Neural cell (in vitro differentiated cells): ENCODE measurements around the gene DISP3. TPM values are rescaled to one million over a fixed set of nuclear protein-coding genes. Genes with fewer than 3 reads are reported as not detected.

Experiments used
- H2AFZ ChIP-seq: fragments of 200-600, 300-800 bp; sonication (generic), shearing (Covaris generic); 2 replicates; pipeline ENCODE4 v1.6.0; 2014; ENCODE audit warnings: low read depth, mild to moderate bottlenecking, antibody characterized with exemption, low read length, moderate library complexity
- H3F3A ChIP-seq: fragments of 200-600 bp; shearing (Covaris generic); 2 replicates; pipeline ENCODE4 v1.6.1; 2016; ENCODE audit warnings: mild to moderate bottlenecking, moderate library complexity, mixed read lengths, antibody characterized with exemption, low read length; ENCODE audit not compliant: insufficient read depth, poor library complexity, severe bottlenecking
- H3K27ac ChIP-seq: fragments of 200-600, 300-800 bp; sonication (generic), shearing (Covaris generic); 2 replicates; pipeline ENCODE4 v1.5.1; 2014; ENCODE audit warnings: mild to moderate bottlenecking, low read length, moderate library complexity
- H3K27me3 ChIP-seq: fragments of 300-800, 200-600 bp; sonication (generic), shearing (Covaris generic); 2 replicates; pipeline ENCODE4 v1.6.0; 2014; ENCODE audit warnings: mild to moderate bottlenecking, low read depth, low read length, moderate library complexity; ENCODE audit not compliant: insufficient read depth
- H3K36me3 ChIP-seq: fragments of 300-800, 200-600 bp; sonication (generic), shearing (Covaris generic); 2 replicates; pipeline ENCODE4 v1.5.1; 2014; ENCODE audit warnings: mild to moderate bottlenecking, antibody characterized with exemption, low read length, moderate library complexity; ENCODE audit not compliant: insufficient read depth
- H3K4me2 ChIP-seq: fragments of 300-800, 200-600 bp; sonication (generic), shearing (Covaris generic); 2 replicates; pipeline ENCODE4 v1.6.0; 2014; ENCODE audit warnings: mild to moderate bottlenecking, low read length
- H3K4me3 ChIP-seq: fragments of 300-800, 200-600 bp; sonication (generic), shearing (Covaris generic); 2 replicates; pipeline ENCODE4 v1.5.1; 2014; ENCODE audit warnings: mild to moderate bottlenecking, low read length, moderate library complexity
- H3K79me2 ChIP-seq: fragments of 200-600 bp; shearing (Covaris generic); replicated peaks from 2 replicates; pipeline ENCODE4 v1.6.0; 2014; ENCODE audit warnings: mild to moderate bottlenecking, low read length, moderate library complexity; ENCODE audit not compliant: insufficient read depth
- H3K9ac ChIP-seq: fragments of 300-800, 200-600 bp; sonication (generic), shearing (Covaris generic); 2 replicates; pipeline ENCODE4 v1.6.1; 2016; ENCODE audit warnings: mild to moderate bottlenecking, low read length, mixed read lengths
- H3K9me2 ChIP-seq: fragments of 200-600 bp; shearing (Covaris generic); 2 replicates; pipeline ENCODE4 v1.6.1; 2016; ENCODE audit warnings: mild to moderate bottlenecking, low read length, mixed read lengths; ENCODE audit not compliant: insufficient read depth
- H3K9me3 ChIP-seq: fragments of 200-600, 300-800 bp; sonication (generic), shearing (Covaris generic); 2 replicates; pipeline ENCODE4 v1.6.1; 2016; ENCODE audit warnings: mild to moderate bottlenecking, mixed run types, low read length, moderate library complexity, mixed read lengths
- H4K20me1 ChIP-seq: fragments of 200-600 bp; shearing (Covaris generic); 2 replicates; pipeline ENCODE4 v1.6.1; 2016; ENCODE audit warnings: mild to moderate bottlenecking, mixed run types; ENCODE audit not compliant: insufficient read depth
- EP300 ChIP-seq: fragments of 450-650 bp; conservative IDR thresholded peaks from 2 replicates; pipeline ENCODE4 v1.6.1; 2014; ENCODE audit warnings: antibody characterized with exemption, mild to moderate bottlenecking, moderate library complexity; ENCODE audit not compliant: poor library complexity, severe bottlenecking
- EZH2 ChIP-seq: fragments of 200-600, 300-800 bp; shearing (Covaris generic), sonication (generic); IDR thresholded peaks from 2 replicates; pipeline ENCODE4 v1.6.1; 2014; ENCODE audit warnings: antibody characterized with exemption, low read length, borderline replicate concordance, mild to moderate bottlenecking; ENCODE audit not compliant: insufficient read depth, poor library complexity, severe bottlenecking
- MXI1 ChIP-seq: fragments of 450-650 bp; conservative IDR thresholded peaks from 2 replicates; pipeline ENCODE4 v1.6.1; 2014; ENCODE audit warnings: antibody characterized with exemption, mild to moderate bottlenecking; ENCODE audit not compliant: poor library complexity, severe bottlenecking
- POLR2AphosphoS5 ChIP-seq: IDR thresholded peaks from 2 replicates; pipeline ENCODE4 v1.6.1; 2012
- RAD21 ChIP-seq: fragments of 450-650 bp; conservative IDR thresholded peaks from 2 replicates; pipeline ENCODE4 v1.6.1; 2014; ENCODE audit warnings: antibody characterized with exemption, mild to moderate bottlenecking, moderate library complexity
- REST ChIP-seq: IDR thresholded peaks from 2 replicates; pipeline ENCODE4 v1.6.1; 2012; ENCODE audit warnings: borderline replicate concordance
- SMC3 ChIP-seq: fragments of 450-650 bp; conservative IDR thresholded peaks from 2 replicates; pipeline ENCODE4 v1.6.1; 2014; ENCODE audit warnings: antibody characterized with exemption, mild to moderate bottlenecking, moderate library complexity; ENCODE audit not compliant: poor library complexity
- TAF1 ChIP-seq: IDR thresholded peaks from 2 replicates; pipeline ENCODE4 v1.6.1; 2012; ENCODE audit warnings: low read depth
- polyA plus RNA-seq: library from polyadenylated mRNA; depleted of rRNA; stranded (reverse); fragments of >200 nt; gene quantifications from 2 replicates; pipeline ENCODE4 v1.2.3, GENCODE V29; 2014
- TF ChIP-seq, protein P1 (sequence below): fragments of 450-650 bp; IDR thresholded peaks from 2 replicates; pipeline ENCODE4 v1.5.1; 2014; ENCODE audit warnings: antibody characterized with exemption, mild to moderate bottlenecking, moderate library complexity; ENCODE audit not compliant: poor library complexity, severe bottlenecking

DISP3 gene
- polyA plus RNA-seq, 1 donor from 2014 or later, result 14.9 TPM

- Histone ChIP-seq H3K79me2 (no peaks in the 10 kb centered on the region), H3F3A (no peaks in the 10 kb centered on the region), H3K9ac (no peak overlapping the region), H3K9me3 (no peaks in the 10 kb centered on the region), H3K27ac (no peak overlapping the region), H3K4me3 (no peak overlapping the region), H4K20me1 (no peaks in the 10 kb centered on the region), H3K4me2 (no peak overlapping the region), H2AFZ (no peak overlapping the region), H3K9me2 (no peaks in the 10 kb centered on the region), H3K27me3 (no peaks in the 10 kb centered on the region), H3K36me3 (no peaks in the 10 kb centered on the region)
- TF ChIP-seq MXI1 (no peak), EP300 (no peak), REST (no peak), POLR2AphosphoS5 (no peak), TAF1 (no peak), SMC3 (no peak), EZH2 (no peak), RAD21 (no peak)
- TF ChIP-seq, protein P1, sequence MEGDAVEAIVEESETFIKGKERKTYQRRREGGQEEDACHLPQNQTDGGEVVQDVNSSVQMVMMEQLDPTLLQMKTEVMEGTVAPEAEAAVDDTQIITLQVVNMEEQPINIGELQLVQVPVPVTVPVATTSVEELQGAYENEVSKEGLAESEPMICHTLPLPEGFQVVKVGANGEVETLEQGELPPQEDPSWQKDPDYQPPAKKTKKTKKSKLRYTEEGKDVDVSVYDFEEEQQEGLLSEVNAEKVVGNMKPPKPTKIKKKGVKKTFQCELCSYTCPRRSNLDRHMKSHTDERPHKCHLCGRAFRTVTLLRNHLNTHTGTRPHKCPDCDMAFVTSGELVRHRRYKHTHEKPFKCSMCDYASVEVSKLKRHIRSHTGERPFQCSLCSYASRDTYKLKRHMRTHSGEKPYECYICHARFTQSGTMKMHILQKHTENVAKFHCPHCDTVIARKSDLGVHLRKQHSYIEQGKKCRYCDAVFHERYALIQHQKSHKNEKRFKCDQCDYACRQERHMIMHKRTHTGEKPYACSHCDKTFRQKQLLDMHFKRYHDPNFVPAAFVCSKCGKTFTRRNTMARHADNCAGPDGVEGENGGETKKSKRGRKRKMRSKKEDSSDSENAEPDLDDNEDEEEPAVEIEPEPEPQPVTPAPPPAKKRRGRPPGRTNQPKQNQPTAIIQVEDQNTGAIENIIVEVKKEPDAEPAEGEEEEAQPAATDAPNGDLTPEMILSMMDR, result no peak
These were observed 31.1 kb upstream of the DISP3 start for GRCh38 chr1:11447903-11448302.

DNA sequence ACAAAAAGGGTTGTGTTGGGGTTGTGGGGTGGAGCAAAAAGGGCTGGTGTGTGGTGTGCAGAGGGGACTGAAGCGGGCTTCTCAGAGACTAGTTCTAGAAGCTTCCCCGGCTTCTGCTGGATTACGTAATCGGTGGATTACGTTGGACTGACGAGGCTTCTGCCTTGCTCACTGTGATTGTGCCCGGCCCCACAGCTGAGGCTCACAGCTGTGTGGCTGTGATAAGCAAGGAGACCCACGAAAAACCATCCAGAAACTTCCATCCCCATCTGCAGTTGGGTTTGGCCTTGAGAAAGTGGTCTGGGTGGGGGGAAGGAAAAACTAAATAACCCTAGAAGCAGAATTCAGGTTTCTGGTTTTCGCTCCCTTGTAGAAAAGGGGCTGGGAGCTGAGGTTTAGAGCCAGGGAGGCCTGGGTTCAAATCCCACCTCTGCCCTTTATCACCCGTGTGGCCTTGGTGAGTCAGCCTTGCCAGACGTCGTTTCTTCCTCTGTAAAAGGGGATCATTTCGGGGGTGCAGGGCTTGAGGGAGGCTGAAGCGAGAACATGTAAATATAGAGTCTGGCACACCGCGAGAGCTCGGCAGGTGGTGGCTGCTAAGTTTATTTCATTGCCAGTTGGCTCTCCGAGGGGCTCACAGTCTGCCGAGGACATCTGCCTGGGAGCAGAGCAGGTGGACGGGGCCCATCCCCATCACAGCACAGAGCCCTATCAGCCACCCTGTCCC lies 30.4 kb upstream of the DISP3 start:
- TF ChIP-seq SMC3 (no peak), EZH2 (no peak), RAD21 (no peak), EP300 (no peak), POLR2AphosphoS5 (no peak)
- H3K27ac ChIP-seq, result no peak overlapping the region
- H2AFZ ChIP-seq, result no peak overlapping the region

More for the DNA sequence above, 30.4 kb upstream of the DISP3 start:
- no peaks in the 10 kb centered on the region for H3K9me2 ChIP-seq
- H3K27me3 ChIP-seq, result no peaks in the 10 kb centered on the region
- no peaks in the 10 kb centered on the region for H3F3A ChIP-seq
- no peak overlapping the region for H3K4me2 ChIP-seq
- no peaks in the 10 kb centered on the region for H4K20me1 ChIP-seq
- H3K4me3 ChIP-seq, result no peak overlapping the region
- no peaks in the 10 kb centered on the region for H3K79me2 ChIP-seq
- no peaks in the 10 kb centered on the region for H3K36me3 ChIP-seq
- H3K9me3 ChIP-seq, result no peaks in the 10 kb centered on the region
- H3K9ac ChIP-seq, result no peak overlapping the region
